ENCODE results near the gene RABGGTA.

RABGGTA gene

DNA sequence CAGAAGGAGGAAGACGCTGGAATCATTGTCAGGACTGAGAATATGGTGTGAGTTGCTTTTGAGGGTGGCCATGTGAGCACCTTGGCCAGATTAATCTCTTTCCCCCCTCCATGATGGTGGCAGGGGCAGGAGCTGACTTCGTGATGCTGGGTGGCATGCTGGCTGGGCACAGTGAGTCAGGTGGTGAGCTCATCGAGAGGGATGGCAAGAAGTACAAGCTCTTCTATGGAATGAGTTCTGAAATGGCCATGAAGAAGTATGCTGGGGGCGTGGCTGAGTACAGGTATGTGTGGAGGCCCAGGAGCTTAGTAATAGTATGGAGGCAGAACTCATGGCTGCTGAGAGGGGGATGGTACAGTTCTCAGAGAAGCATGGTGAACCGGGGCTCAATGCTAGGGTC is 33.3 kb downstream of the RABGGTA start:
- Histone ChIP-seq H3K9me3 (replicated peaks; ENCODE audit: insufficient read depth, low read length) (no peaks in the 10 kb centered on the region), H3K27ac (ENCODE audit: low read length) (no peak overlapping the region), H3K9me2 (replicated peaks; ENCODE audit: insufficient read depth, low read length) (no peaks in the 10 kb centered on the region), H3K27me3 (replicated peaks; ENCODE audit: insufficient read depth, low read length) (no peaks in the 10 kb centered on the region), H3K79me2 (ENCODE audit: low read length) (peaks cover 32% of the 10 kb centered on the region), H2AFZ (ENCODE audit: low read length) (no peak overlapping the region), H3K36me3 (replicated peaks; ENCODE audit: insufficient read depth, low read length) (no peaks in the 10 kb centered on the region), H3K4me2 (ENCODE audit: low read depth, low read length) (no peak overlapping the region), H4K20me1 (ENCODE audit: insufficient read depth, low read length) (no peaks in the 10 kb centered on the region), H3F3A (ENCODE audit: insufficient read depth, low read length) (peaks cover 6% of the 10 kb centered on the region; the same call in 1 of the 2 replicates), H3K9ac (ENCODE audit: low read length) (no peak overlapping the region), H3K4me3 (ENCODE audit: low read length) (no peak overlapping the region), H3K4me1 (ENCODE audit: low read length) (peaks cover 10% of the 10 kb centered on the region)
- no peak for DNase-seq
- TF ChIP-seq EZH2 (optimal IDR thresholded peaks at IDR 0.05; ENCODE audit: low read depth, low read length) (no peak), EZH2phosphoT487 (IDR thresholded peaks at IDR 0.05; ENCODE audit: low read length) (no peak)
- TF ChIP-seq, protein P1, sequence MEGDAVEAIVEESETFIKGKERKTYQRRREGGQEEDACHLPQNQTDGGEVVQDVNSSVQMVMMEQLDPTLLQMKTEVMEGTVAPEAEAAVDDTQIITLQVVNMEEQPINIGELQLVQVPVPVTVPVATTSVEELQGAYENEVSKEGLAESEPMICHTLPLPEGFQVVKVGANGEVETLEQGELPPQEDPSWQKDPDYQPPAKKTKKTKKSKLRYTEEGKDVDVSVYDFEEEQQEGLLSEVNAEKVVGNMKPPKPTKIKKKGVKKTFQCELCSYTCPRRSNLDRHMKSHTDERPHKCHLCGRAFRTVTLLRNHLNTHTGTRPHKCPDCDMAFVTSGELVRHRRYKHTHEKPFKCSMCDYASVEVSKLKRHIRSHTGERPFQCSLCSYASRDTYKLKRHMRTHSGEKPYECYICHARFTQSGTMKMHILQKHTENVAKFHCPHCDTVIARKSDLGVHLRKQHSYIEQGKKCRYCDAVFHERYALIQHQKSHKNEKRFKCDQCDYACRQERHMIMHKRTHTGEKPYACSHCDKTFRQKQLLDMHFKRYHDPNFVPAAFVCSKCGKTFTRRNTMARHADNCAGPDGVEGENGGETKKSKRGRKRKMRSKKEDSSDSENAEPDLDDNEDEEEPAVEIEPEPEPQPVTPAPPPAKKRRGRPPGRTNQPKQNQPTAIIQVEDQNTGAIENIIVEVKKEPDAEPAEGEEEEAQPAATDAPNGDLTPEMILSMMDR (IDR thresholded peaks at IDR 0.05; ENCODE audit: low read length) = no peak

DNA sequence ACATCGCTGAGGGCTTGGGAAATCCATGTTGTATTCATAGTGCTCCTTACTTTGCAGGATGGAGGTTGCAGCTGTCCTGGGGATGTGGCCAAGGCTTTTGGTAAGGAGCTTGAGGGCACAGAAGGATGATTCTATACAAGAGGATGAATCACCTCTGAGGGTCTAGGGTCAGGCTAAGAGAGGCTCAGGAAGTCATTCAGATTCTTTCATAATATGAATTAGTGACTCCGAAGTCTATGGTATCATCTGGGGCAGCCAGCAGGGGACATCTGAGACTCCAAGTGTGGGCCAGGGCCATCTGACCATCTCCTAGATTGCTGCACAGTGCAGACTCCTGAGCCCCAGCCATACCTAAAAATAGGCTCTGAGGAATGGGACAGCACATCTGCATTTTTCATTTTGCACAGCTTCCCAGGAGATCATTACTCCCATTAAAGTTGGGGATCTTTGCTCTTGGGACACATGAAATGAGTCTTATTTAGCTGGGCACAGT is 33.9 kb downstream of the RABGGTA start:
- H3K4me2 ChIP-seq (ENCODE audit: low read depth, low read length) = no peak overlapping the region
- no peaks in the 10 kb centered on the region for H3K36me3 ChIP-seq (replicated peaks; ENCODE audit: insufficient read depth, low read length)
- H3K79me2 ChIP-seq (ENCODE audit: low read length) = peaks cover 33% of the 10 kb centered on the region

DNA sequence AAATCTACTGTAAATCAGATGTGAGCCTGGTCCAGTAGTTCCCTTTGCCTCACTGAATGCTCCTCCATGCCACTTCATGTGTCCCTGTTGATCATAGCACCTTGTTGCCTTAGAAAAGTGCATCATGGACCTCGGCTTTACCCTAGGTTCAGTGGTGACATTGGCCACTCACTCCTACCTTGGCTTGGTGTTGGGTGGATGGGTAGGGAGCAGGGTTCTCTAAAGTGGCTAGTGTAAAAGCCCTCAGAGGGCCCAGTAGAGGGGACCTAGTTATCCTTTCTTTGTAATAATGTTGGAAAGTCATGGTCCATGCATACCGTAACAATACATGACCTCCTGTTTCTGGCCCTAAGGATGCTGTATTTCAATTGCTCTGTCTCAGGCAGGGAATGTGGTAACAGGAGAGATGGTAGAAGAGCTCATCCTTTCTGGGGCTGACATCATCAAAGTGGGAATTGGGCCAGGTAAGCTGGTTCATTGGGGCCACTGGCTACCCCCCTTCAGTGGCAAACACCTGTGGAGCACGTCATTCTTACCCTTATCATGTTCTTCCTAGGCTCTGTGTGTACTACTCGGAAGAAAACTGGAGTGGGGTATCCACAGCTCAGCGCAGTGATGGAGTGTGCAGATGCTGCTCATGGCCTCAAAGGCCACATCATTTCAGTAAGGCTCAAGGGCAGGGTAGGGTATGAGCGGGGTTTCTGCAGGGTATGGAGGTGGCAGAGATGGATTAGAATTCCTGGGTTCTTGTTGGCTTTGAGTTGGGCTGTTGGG is 34.5 kb downstream of the RABGGTA start:
- Histone ChIP-seq H3K36me3 (replicated peaks; ENCODE audit: insufficient read depth, low read length) (no peaks in the 10 kb centered on the region), H3K4me3 (ENCODE audit: low read length) (no peak overlapping the region), H3K9me2 (replicated peaks; ENCODE audit: insufficient read depth, low read length) (no peaks in the 10 kb centered on the region), H3F3A (ENCODE audit: insufficient read depth, low read length) (no peaks in the 10 kb centered on the region), H2AFZ (ENCODE audit: low read length) (no peak overlapping the region), H3K9me3 (replicated peaks; ENCODE audit: insufficient read depth, low read length) (no peaks in the 10 kb centered on the region), H3K79me2 (ENCODE audit: low read length) (peaks cover 33% of the 10 kb centered on the region), H3K4me1 (ENCODE audit: low read length) (peaks cover 10% of the 10 kb centered on the region), H3K27ac (ENCODE audit: low read length) (no peak overlapping the region), H3K9ac (ENCODE audit: low read length) (no peak overlapping the region), H3K4me2 (ENCODE audit: low read depth, low read length) (no peak overlapping the region), H4K20me1 (ENCODE audit: insufficient read depth, low read length) (no peaks in the 10 kb centered on the region), H3K27me3 (replicated peaks; ENCODE audit: insufficient read depth, low read length) (no peaks in the 10 kb centered on the region)
- DNase-seq = no peak
- no peak for TF ChIP-seq EZH2phosphoT487 (IDR thresholded peaks at IDR 0.05; ENCODE audit: low read length)
- TF ChIP-seq, protein P1 (IDR thresholded peaks at IDR 0.05; ENCODE audit: low read length) = no peak
- no peak for TF ChIP-seq EZH2 (optimal IDR thresholded peaks at IDR 0.05; ENCODE audit: low read depth, low read length)

More for the DNA sequence above, 33.9 kb downstream of the RABGGTA start:
- H3F3A ChIP-seq (ENCODE audit: insufficient read depth, low read length) = no peaks in the 10 kb centered on the region
- H3K9me2 ChIP-seq (replicated peaks; ENCODE audit: insufficient read depth, low read length) = no peaks in the 10 kb centered on the region
- DNase-seq = no peak
- H2AFZ ChIP-seq (ENCODE audit: low read length) = no peak overlapping the region
- no peak overlapping the region for H3K9ac ChIP-seq (ENCODE audit: low read length)
- H3K4me1 ChIP-seq (ENCODE audit: low read length) = peaks cover 10% of the 10 kb centered on the region
- no peaks in the 10 kb centered on the region for H3K27me3 ChIP-seq (replicated peaks; ENCODE audit: insufficient read depth, low read length)
- H4K20me1 ChIP-seq (ENCODE audit: insufficient read depth, low read length) = no peaks in the 10 kb centered on the region
- no peak overlapping the region for H3K27ac ChIP-seq (ENCODE audit: low read length)
- H3K9me3 ChIP-seq (replicated peaks; ENCODE audit: insufficient read depth, low read length) = no peaks in the 10 kb centered on the region
- TF ChIP-seq EZH2 (optimal IDR thresholded peaks at IDR 0.05; ENCODE audit: low read depth, low read length) = no peak
- no peak for TF ChIP-seq EZH2phosphoT487 (IDR thresholded peaks at IDR 0.05; ENCODE audit: low read length)
- TF ChIP-seq, protein P1 (IDR thresholded peaks at IDR 0.05; ENCODE audit: low read length) = no peak
- H3K4me3 ChIP-seq (ENCODE audit: low read length) = no peak overlapping the region
